NCI-H1930 (cell line): ENCODE results near the gene HLA-DMB.

ENCODE experiments used
- DNase-seq, 2 experiments: peaks; one replicate each; lab custom pipeline; 2025; lab: John Stamatoyannopoulos, UW

HLA-DMB gene

DNA sequence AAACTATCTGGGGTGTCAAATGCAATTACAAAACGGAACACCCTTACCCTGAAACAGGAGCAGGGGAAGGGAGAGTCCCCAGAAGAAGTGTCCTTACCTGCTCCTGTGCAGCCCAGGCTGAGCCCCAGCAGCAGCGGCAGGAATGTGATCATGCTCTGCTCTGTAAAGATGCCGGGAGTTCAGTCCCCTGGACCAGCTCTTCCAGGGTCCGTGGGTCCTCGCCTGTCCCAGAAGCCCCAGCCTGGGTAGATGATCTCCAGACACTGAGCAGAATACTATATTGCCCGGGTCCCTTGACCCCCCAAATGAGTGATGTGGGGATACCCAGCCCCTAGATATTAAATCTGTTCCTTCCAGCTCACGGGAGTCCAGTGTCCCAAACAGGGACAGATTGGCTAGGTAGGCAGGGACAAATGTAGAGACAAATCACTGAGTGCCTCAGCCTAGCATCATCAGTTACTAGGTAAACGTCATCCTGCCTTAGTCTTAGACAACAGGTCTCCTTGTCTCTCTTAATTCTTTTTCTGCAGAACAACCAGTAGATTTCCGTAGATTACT lies at the start of gene HLA-DMB:
HLA-DMB (minus strand) TSS at position 373 of the 558 bp plus-strand sequence; CDS start at position 152, 221 bp downstream.
- peak; percentile 6 to 37 for DNase-seq

DNA sequence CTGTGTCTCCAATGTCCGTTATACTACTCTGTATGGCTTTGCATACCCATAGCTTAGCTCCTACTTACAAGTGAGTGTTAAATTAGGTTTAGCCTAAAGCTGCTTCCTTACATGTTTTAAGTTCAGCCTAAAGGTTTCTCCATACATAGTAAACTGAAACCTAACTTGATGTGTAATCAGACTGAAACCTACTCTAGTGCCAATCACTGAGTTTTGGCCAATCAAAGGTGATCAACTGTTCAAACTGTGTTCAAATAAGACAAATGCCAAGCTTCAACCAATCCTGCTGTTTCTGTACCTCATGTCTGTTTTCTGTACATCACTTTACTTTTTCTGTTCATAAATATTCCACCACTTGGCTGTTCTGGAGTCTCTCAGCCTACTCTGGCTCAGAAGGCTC lies 48.5 kb upstream of the HLA-DMB start:
- DNase-seq, result no peak

DNA sequence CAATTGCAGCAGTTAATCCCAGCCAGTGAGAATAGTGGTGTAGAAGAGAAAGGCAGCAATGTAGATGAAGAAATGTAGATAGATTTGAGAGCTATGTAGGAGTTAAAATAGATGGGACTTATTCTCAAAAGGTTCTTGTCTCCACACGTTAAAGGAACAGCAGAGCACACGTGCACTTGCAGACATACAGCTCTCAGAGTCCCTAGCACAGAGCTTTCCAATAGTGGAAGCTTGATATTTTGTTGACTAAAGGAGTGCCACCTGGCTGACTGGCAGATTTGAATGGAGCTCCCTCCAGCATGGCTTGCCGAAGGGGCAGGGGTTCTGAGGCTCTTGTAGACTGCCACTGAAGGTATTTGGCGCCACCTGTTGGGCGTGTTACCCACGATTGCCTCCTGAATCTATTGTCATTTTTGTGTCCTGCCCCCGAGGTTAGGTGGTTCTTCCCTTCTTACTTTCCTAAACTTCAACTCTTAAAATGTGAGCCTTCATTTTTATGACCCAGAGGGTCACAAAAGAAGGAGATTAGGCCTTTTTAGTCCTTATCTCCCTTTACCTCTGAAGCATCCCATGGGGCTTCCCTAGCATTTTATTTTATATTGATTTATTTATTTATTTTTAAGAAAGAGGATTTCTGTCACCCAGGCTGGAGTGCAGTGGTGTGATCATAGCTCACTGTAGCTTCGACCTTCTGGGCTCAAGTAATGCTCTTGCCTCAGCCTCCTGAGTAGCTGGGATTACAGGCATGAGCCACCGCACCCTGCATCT lies 44.0 kb upstream of the HLA-DMB start:
- peak; percentile 64 to 83 for DNase-seq

DNA sequence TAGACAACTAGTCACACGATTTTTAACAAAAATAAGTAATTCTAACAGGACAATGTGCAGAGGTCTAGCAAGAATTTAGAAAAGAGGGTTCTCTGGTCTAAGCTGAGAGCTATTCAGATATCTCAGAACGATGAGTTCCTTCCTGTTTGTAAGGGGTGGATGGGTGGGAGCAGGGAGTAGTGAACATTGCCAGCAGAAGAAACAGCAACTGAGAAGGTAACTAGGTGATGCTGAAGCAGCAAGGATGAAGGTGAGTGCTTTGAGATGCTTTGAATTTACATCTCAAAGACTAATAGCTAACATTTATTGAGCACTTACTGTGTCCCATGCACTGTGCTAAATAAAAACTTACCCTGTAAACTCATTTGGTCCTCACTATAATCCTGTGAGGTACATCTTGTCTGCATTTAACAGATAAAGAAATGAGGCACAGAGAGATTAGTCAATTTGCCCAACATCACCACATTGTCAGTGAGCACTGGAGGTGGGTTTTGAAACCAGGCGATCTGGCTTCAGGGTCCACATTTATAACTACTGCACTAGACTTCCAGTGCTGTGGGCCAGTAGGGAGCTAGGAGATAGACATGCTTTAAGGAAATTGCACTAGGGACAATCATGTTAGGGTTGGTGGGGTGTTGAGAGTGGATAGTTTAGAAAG lies 43.3 kb upstream of the HLA-DMB start:
- DNase-seq, result no peak

DNA sequence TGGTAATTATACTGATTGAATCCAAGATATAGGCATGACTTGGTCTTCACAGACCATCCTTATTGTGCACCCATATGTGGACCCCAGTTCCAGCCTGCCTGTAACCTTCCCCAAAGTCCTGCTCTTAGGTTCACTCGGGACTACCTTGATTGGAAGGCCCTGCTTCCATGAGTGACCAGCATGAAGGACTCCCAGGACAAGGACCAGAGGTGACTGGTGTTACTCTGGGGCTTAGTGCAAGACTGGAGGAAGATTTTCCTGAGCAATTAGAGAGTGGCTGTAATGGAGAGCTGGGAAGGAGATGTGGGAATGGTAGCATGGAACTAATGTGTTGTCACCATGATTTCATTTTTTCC lies 42.6 kb upstream of the HLA-DMB start:
- DNase-seq, result no peak

DNA sequence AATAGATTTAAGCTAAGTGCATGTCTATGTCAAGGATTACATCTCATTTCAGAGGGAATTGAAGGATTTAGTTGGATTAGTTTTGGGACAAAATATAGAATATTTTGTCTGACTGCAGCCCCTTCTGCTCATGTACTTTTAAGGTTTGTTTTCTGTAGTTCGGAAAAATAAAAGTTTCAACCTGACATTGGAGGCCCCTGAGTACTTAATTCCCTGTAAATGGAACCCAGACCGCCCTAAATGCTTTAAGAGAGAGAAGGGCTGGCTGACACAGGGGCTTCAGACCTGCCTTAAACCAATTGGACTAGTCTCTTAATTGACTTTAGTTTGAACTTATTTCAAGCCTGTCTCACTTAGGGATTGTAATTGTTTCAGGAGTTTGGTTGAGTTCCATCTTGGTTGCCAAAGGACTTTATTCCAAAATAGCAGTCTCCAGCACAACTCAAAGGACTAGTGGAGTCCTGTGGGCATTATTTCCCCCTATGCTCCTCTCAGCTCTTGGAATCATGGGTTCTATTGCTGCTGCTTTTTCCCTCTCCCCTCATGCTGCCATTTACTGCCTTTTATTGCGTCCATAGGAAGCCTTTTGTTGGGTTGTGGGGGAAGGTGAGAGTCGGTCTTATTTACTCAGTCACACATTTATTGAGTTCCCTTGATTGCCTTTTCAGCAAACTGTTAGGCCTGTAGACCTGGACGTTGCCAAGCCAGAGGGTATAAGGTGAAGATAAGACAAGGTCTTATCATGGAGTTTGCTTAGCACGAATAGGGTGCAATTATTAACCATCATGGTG lies 42.1 kb upstream of the HLA-DMB start:
- no peak for DNase-seq

DNA sequence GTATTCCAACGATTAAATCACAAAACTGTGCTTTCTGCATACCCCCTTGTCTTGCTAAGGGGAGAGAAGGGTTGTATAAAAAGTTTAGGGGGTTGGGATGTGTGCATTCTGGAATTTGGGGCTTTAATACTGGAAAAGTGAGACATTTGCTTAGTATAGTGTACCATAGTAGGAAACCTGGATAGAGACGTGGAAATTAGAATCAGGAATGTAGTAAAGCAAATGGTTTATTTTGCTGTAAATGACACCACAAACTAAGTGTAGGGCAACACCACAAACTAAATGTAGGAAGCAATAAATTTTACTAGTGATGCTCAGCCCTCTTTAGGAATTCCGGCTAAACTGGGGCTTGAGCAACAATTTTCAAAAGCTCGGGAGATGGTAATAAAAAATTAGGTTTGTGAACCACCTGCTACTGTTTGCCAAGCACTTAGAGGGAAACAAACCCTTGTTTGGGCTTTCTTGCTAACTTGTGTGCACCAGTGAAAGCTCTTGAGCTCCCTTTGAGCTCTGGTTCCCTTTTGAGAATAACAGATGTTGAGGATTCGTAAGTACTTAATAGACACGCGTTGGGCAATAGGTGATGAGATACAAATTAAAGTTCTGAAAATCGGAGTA lies 41.4 kb upstream of the HLA-DMB start:
- peak in 1 of 2 experiments; percentile 28 for DNase-seq

DNA sequence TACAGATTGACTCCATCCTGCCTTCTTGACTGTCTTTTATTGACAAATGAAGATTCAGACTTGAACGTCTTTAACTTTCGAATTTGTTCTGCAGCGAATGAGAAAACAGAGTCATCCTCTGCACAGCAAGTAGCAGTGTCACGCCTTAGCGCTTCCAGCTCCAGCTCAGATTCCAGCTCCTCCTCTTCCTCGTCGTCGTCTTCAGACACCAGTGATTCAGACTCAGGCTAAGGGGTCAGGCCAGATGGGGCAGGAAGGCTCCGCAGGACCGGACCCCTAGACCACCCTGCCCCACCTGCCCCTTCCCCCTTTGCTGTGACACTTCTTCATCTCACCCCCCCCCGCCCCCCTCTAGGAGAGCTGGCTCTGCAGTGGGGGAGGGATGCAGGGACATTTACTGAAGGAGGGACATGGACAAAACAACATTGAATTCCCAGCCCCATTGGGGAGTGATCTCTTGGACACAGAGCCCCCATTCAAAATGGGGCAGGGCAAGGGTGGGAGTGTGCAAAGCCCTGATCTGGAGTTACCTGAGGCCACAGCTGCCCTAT lies 39.7 kb upstream of the HLA-DMB start:
- DNase-seq, result no peak

DNA sequence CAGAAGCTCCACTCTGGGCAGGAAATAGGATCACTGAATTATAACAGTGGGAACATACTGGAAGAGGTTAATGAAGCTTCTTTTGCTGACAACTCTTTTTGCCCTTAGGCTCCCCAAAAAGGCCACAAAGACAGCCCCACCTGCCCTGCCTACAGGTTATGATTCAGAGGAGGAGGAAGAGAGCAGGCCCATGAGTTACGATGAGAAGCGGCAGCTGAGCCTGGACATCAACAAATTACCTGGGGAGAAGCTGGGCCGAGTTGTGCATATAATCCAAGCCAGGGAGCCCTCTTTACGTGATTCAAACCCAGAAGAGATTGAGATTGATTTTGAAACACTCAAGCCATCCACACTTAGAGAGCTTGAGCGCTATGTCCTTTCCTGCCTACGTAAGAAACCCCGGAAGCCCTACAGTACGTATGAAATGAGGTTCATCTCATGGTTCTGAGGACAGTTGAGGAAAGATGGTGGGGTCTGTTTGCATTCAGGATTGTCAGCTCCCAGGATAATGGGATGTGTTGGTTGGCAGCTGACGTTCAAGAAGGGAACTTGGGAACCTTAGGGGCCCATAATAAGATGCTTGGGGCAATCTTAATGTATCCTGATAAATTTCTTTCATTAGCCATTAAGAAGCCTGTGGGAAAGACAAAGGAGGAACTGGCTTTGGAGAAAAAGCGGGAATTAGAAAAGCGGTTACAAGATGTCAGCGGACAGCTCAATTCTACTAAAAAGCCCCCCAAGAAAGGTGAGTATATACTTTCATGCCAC lies 39.1 kb upstream of the HLA-DMB start:
- no peak for DNase-seq

DNA sequence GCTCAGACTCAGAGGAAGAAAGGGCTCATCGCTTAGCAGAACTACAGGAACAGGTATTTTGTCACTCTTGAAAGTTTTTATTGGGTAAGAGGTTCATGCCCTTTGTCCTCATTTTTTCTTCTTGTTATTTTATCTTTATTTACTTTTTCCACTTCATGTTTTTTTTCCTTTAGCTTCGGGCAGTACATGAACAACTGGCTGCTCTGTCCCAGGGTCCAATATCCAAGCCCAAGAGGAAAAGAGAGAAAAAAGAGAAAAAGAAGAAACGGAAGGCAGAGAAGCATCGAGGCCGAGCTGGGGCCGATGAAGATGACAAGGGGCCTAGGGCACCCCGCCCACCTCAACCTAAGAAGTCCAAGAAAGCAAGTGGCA lies 37.1 kb upstream of the HLA-DMB start:
- DNase-seq, result no peak

DNA sequence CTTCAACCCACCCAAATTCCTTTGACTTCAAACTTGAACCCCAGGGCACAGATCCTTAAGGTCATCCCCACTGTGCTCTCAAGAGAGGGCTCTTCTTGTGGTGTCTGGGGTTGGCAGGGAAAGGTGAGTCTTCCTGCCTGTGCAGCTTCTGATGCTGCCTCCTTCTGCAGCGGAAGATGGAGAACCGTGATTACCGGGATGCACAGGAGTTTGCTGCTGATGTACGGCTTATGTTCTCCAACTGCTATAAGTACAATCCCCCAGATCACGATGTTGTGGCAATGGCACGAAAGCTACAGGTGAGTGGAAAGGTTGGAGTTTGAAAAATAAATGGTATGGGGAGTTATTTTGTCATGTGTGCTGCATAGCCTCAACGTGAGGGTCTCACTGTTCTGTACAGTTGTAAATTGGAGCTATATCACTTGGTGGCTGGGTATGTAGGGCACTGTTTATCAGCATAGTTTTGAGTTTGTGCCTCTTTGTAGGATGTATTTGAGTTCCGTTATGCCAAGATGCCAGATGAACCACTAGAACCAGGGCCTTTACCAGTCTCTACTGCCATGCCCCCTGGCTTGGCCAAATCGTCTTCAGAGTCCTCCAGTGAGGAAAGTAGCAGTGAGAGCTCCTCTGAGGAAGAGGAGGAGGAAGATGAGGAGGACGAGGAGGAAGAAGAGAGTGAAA lies 36.6 kb upstream of the HLA-DMB start:
- no peak for DNase-seq

DNA sequence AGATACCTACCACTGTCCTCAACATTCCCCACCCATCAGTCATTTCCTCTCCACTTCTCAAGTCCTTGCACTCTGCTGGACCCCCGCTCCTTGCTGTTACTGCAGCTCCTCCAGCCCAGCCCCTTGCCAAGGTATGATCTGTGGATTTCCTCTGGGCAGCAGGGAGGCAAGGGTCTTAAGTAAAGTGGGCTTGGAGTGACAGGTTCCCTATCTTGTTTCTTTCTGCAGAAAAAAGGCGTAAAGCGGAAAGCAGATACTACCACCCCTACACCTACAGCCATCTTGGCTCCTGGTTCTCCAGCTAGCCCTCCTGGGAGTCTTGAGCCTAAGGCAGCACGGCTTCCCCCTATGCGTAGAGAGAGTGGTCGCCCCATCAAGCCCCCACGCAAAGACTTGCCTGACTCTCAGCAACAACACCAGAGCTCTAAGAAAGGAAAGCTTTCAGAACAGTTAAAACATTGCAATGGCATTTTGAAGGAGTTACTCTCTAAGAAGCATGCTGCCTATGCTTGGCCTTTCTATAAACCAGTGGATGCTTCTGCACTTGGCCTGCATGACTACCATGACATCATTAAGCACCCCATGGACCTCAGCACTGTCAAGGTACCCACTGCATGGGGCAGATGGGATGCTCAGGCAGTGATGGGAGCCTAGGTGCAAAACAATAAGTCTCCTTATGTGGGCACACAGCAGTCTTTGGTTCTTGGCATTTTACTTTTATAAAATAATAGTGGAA lies 35.7 kb upstream of the HLA-DMB start:
- no peak for DNase-seq

DNA sequence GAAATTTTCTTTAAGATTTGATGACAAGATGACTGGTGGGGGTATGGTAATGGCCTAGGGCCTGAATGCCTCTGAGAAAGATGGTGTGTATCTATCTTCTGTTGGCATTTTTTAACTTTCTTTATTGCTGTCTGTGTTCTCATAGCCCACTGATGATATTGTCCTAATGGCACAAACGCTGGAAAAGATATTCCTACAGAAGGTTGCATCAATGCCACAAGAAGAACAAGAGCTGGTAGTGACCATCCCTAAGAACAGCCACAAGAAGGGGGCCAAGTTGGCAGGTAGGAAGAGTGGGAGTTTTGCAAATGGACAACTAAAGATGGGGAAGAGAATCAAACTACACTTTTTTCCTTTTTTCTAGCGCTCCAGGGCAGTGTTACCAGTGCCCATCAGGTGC lies 35.1 kb upstream of the HLA-DMB start:
- DNase-seq, result no peak

DNA sequence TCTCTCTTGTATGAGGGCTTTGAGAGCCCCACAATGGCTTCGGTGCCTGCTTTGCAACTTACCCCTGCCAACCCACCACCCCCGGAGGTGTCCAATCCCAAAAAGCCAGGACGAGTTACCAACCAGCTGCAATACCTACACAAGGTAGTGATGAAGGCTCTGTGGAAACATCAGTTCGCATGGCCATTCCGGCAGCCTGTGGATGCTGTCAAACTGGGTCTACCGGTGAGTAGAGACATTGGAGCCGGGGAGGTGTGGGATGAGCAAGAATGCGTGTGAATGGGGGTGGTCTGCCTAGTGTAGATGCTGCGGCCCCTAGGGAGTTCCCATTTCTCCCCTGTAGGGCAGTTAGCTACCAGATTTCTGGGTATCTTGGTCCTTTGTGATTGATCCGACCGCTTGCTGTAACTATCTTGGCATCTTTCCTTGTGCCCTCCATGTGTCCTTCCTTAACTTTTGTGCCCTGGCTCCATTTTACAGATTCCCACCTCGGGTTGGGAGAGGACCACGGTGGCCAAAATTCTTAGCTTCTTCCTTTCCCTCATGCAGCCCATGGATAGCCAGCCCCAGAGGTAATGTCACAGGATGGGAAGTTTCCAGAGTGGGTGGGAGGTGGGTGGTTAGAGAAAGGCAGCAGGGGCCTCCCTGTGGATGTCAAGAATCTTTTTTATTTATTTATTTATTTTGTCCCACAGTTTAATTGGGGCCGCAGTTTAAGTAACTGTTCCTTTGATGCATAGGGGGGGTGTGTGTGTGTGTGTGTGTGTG lies 33.9 kb upstream of the HLA-DMB start:
- DNase-seq, result no peak

DNA sequence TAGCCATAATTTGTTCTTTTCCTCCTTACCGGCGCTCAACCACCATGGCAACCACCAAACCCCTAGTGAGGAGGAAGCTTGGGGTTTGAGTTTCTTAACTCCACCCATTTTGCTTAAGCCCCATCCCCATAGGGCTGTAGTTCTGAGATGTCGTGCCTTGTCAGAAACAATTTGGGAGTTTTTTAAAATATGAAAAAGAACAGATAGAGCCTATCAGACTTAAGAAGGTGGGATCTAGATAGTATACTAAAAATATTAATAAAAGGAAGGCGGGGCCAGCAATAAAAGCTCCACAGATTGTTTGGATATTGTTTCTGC lies 33.1 kb upstream of the HLA-DMB start:
- DNase-seq, result no peak

DNA sequence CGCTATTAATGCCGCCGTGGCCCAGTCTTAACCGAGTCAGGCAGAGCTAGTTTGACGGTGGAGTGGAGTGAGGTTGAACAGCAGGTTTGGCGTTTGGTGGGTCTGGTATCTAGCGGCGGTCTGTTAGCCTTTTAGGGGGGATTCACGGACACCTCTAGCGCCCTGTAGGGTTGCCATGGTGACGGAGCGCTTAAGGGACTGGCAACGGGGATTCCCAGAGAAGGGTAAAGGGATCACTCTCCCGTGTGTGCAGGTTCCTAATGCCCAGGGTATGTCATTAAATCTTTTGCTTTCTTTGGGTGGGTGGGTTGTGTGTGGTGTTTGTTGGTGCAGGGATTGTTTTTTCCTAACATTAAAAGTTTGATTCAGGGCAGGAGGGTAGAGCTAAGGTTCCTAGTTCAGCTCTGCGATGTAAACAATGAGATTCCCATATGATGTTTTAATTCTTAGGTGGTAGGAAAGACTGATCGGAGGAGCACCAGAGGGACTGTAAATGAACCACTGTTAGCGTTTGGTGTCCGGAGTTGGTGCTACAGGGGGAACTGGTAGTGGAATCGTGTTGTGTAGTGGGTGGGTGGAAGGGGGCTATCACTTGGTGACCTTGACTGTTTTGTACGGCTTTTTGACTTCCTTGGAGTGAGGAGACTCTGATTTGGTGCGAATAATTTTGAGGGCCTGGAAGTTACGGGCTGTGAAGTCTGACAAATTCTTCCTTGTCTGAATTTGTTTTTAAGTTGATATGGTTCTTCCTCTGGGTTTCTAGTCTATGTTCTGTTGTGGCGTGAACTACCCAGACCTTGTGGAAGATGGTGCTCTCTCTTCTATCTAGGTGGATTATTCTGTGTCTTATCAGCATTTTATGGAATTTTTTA lies 32.6 kb upstream of the HLA-DMB start:
- peak in 1 of 2 experiments; percentile 22 for DNase-seq

DNA sequence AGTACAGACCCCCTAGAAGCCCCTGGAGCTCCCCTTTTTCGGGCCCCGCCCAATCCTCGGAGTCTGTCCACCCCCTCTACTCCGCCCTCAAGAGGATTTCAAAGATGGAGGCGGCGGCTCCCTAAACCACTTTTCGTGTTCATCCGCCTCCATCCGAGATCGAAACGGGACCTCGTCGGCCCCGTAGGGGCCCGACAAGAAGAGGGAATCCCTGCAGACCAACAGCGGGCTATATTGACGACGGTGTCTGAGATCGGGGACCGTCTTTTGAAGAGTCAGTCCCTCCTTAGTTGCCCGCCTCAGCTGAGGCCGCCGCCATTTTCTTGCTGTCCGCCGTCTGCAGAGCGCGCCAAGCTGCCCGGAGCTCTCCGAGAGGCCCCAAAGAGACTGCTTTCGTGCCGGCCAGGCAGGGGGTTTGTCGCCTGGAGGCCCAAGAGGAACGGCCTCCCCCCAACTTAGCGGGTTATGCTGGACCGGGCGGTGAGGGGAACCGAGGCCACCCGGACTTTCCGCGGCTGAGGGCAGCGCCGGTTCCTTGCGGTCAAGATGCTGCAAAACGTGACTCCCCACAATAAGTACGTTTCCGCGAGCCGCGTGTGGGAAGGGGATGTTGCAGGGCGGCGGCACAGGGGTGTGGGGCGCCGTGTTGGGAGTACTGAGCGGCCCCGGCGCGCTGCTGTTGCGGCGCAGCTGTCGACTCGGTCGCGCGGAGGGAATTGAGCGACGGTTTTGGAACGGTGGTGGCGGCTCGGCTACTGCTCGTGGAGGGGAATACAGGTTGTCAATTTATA lies 31.7 kb upstream of the HLA-DMB start:
- DNase-seq, result no peak
